Liver (tissue), 9 donors: ENCODE data around the gene CTXND2. TPM values are rescaled to one million over a fixed set of nuclear protein-coding genes. Genes with fewer than 3 reads are reported as not detected.

Experiments used
- DNase-seq: peaks from one replicate; pipeline ENCODE4 v3.0.0-alpha.2; 2017; ENCODE audit warnings: low spot score
- H3K27ac ChIP-seq, 2 donors: one replicate each; pipeline ENCODE4 v1.7.0; 2013; ENCODE audit warnings: inconsistent platforms in 2 of 2, low read length in 2 of 2, control low read depth in 1 of 2, low read depth in 1 of 2, mild to moderate bottlenecking in 1 of 2
- H3K27me3 ChIP-seq, 4 donors: one replicate each; pipeline versions ENCODE4 v1.6.1 to v1.7.0; 2013; ENCODE audit warnings: low read length in 3 of 4, inconsistent platforms in 1 of 4, mild to moderate bottlenecking in 1 of 4, moderate library complexity in 1 of 4; ENCODE audit not compliant: control insufficient read depth in 4 of 4, insufficient read depth in 4 of 4
- H3K36me3 ChIP-seq, 4 donors: one replicate each; pipeline versions ENCODE4 v1.6.1 to v1.7.0; 2013; ENCODE audit warnings: low read length in 3 of 4, mild to moderate bottlenecking in 3 of 4, low read depth in 1 of 4, moderate library complexity in 1 of 4; ENCODE audit not compliant: control insufficient read depth in 4 of 4, insufficient read depth in 3 of 4
- H3K4me1 ChIP-seq, 4 donors: one replicate each; pipeline versions ENCODE4 v1.6.1 to v1.7.0; 2013; ENCODE audit warnings: low read length in 3 of 4, mild to moderate bottlenecking in 3 of 4, moderate library complexity in 1 of 4; ENCODE audit not compliant: control insufficient read depth in 4 of 4, insufficient read depth in 4 of 4
- H3K4me3 ChIP-seq, 3 donors: one replicate each; pipeline versions ENCODE4 v1.6.1 to v1.7.0; 2013; ENCODE audit warnings: low read length in 3 of 3, control low read depth in 1 of 3, low read depth in 1 of 3, mild to moderate bottlenecking in 1 of 3
- H3K9ac ChIP-seq, 2 donors: one replicate each; pipeline ENCODE4 v1.7.0; 2013; ENCODE audit warnings: low read length in 2 of 2, mild to moderate bottlenecking in 2 of 2, moderate library complexity in 2 of 2, control low read depth in 1 of 2, low read depth in 1 of 2
- H3K9me3 ChIP-seq, 4 donors: one replicate each; pipeline versions ENCODE4 v1.6.1 to v1.7.0; 2013; ENCODE audit warnings: low read length in 3 of 4; ENCODE audit not compliant: control insufficient read depth in 4 of 4
- ATF3 ChIP-seq: IDR thresholded peaks from 2 replicates; pipeline ENCODE4 v1.6.1; 2016; ENCODE audit warnings: antibody characterized with exemption
- EGR1 ChIP-seq, 2 donors: IDR thresholded peaks; 2 replicates each; pipeline ENCODE4 v1.6.1; 2016 to 2018; ENCODE audit warnings: antibody characterized with exemption in 2 of 2, low read depth in 2 of 2
- FOXA1 ChIP-seq: IDR thresholded peaks from 2 replicates; pipeline ENCODE4 v1.6.1; 2016; ENCODE audit warnings: antibody characterized with exemption
- FOXA2 ChIP-seq: IDR thresholded peaks from 2 replicates; pipeline ENCODE4 v1.6.1; 2016; ENCODE audit warnings: antibody characterized with exemption
- GABPA ChIP-seq, 2 donors: IDR thresholded peaks in 1 of 2; conservative IDR thresholded peaks in 1 of 2; 2 replicates each; pipeline ENCODE4 v1.6.1; 2016; ENCODE audit warnings: antibody characterized with exemption in 2 of 2, mild to moderate bottlenecking in 1 of 2, moderate library complexity in 1 of 2
- HNF4A ChIP-seq, 2 donors: conservative IDR thresholded peaks; 2 replicates each; pipeline ENCODE4 v1.6.1; 2016; ENCODE audit warnings: antibody characterized with exemption in 2 of 2, mild to moderate bottlenecking in 2 of 2
- HNF4G ChIP-seq: IDR thresholded peaks from 2 replicates; pipeline ENCODE4 v1.6.1; 2016; ENCODE audit warnings: antibody characterized with exemption
- JUND ChIP-seq, 2 donors: IDR thresholded peaks; 2 replicates each; pipeline ENCODE4 v1.6.1; 2016; ENCODE audit warnings: antibody characterized with exemption in 2 of 2
- MAX ChIP-seq: IDR thresholded peaks from 2 replicates; pipeline ENCODE4 v1.6.1; 2016; ENCODE audit warnings: antibody characterized with exemption
- NR2F2 ChIP-seq: IDR thresholded peaks from 2 replicates; pipeline ENCODE4 v1.6.1; 2016; ENCODE audit warnings: antibody characterized with exemption
- RAD21 ChIP-seq, 2 donors: IDR thresholded peaks; 2 replicates each; pipeline ENCODE4 v1.6.1; 2016; ENCODE audit warnings: antibody characterized with exemption in 2 of 2, mild to moderate bottlenecking in 2 of 2
- RXRA ChIP-seq, 2 donors: IDR thresholded peaks; 2 replicates each; pipeline ENCODE4 v1.6.1; 2017 to 2018; ENCODE audit warnings: antibody characterized with exemption in 2 of 2, mild to moderate bottlenecking in 1 of 2
- SP1 ChIP-seq: IDR thresholded peaks from 2 replicates; pipeline ENCODE4 v1.6.1; 2018; ENCODE audit warnings: antibody characterized with exemption, mild to moderate bottlenecking
- TAF1 ChIP-seq: conservative IDR thresholded peaks from 2 replicates; pipeline ENCODE4 v1.6.1; 2016; ENCODE audit warnings: antibody characterized with exemption, mild to moderate bottlenecking
- YY1 ChIP-seq: IDR thresholded peaks from 2 replicates; pipeline ENCODE4 v1.6.1; 2016; ENCODE audit warnings: antibody characterized with exemption, mild to moderate bottlenecking
- WGBS: extraction: QIAGEN DNeasy Blood & Tissue Kit; methylation state at CpG from one replicate; pipeline ENCODE4 v1.1.7; 2013; 5-methylcytosine and 5-hydroxymethylcytosine counted together
- polyA plus RNA-seq, 2 donors: library from polyadenylated mRNA; stranded (reverse) in 1 of 2; unstranded in 1 of 2; fragments of 200-250 nt in 1 of 2; fragments of >200 nt in 1 of 2; fragmentation: Nextera tagmentation in 1 of 2; extraction: Ambion mirVana in 1 of 2; gene quantifications; one replicate each; pipeline versions ENCODE4 v1.2.1 to v1.2.3, GENCODE V29; 2013 to 2015
- total RNA-seq, 2 donors: library from RNA; depleted of rRNA; stranded (reverse); fragments of >200 nt; gene quantifications; one replicate each; pipeline ENCODE4 v1.2.3, GENCODE V29; 2014
- TF ChIP-seq, protein P1 (sequence below): fragments of 150-350 bp; IDR thresholded peaks from 2 replicates; pipeline ENCODE4 v1.5.1; 2017; ENCODE audit warnings: improper control_type of control experiment, low read depth, low read length; ENCODE audit not compliant: missing input control
- TF ChIP-seq, protein P2 (sequence below): IDR thresholded peaks from 2 replicates; pipeline ENCODE4 v1.6.1; 2016; ENCODE audit warnings: antibody characterized with exemption
- TF ChIP-seq, protein P3 (sequence below): IDR thresholded peaks from 2 replicates; pipeline ENCODE4 v1.6.1; 2016; ENCODE audit warnings: antibody characterized with exemption, mild to moderate bottlenecking
- donor health status: healthy.
- donor health status: healthy.
- donor health status: healthy.
- donor health status: healthy.
- donor health status: healthy.

CTXND2 gene
- total and polyA plus RNA-seq, 4 donors = not detected

DNA sequence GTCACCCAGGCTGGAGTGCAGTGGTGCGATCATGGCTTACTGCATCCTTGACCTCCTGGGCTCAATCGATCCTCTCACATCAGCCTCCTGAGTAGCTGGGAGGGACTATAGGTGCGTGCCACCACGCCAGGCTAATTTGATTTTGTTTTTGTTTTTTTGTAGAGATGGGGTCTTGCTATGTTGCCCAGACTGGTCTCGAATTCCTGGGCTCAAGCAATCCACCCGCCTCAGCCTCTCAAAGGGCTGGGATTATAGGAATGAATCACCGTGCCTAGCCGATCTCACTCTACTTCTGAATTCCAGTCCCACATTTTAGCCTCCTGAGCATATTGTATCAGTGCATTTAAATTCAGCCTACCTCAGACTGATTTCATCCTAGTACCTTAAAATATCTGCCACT is 1.8 kb downstream of the CTXND2 start:
- H3K4me3 ChIP-seq = no peak overlapping the region
- 96% methylated on average over 8 of the region's 8 CpGs for WGBS
- no peak overlapping the region for H3K9ac ChIP-seq
- H3K27ac ChIP-seq = no peak overlapping the region
- no peaks in the 10 kb centered on the region for H3K9me3 ChIP-seq
- TF ChIP-seq YY1 (no peak), FOXA2 (no peak), NR2F2 (no peak), JUND (IDR thresholded peaks at IDR 0.05) (no peak), MAX (no peak), GABPA (IDR thresholded peaks at IDR 0.05 in 1 of 2, conservative IDR thresholded peaks at IDR 0.05 in 1 of 2) (no peak), HNF4G (no peak)
- TF ChIP-seq, protein P1, sequence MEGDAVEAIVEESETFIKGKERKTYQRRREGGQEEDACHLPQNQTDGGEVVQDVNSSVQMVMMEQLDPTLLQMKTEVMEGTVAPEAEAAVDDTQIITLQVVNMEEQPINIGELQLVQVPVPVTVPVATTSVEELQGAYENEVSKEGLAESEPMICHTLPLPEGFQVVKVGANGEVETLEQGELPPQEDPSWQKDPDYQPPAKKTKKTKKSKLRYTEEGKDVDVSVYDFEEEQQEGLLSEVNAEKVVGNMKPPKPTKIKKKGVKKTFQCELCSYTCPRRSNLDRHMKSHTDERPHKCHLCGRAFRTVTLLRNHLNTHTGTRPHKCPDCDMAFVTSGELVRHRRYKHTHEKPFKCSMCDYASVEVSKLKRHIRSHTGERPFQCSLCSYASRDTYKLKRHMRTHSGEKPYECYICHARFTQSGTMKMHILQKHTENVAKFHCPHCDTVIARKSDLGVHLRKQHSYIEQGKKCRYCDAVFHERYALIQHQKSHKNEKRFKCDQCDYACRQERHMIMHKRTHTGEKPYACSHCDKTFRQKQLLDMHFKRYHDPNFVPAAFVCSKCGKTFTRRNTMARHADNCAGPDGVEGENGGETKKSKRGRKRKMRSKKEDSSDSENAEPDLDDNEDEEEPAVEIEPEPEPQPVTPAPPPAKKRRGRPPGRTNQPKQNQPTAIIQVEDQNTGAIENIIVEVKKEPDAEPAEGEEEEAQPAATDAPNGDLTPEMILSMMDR = no peak
- TF ChIP-seq, protein P2, sequence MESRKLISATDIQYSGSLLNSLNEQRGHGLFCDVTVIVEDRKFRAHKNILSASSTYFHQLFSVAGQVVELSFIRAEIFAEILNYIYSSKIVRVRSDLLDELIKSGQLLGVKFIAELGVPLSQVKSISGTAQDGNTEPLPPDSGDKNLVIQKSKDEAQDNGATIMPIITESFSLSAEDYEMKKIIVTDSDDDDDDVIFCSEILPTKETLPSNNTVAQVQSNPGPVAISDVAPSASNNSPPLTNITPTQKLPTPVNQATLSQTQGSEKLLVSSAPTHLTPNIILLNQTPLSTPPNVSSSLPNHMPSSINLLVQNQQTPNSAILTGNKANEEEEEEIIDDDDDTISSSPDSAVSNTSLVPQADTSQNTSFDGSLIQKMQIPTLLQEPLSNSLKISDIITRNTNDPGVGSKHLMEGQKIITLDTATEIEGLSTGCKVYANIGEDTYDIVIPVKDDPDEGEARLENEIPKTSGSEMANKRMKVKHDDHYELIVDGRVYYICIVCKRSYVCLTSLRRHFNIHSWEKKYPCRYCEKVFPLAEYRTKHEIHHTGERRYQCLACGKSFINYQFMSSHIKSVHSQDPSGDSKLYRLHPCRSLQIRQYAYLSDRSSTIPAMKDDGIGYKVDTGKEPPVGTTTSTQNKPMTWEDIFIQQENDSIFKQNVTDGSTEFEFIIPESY = no peak
- H3K36me3 ChIP-seq = no peaks in the 10 kb centered on the region
- DNase-seq = no peak
- no peaks in the 10 kb centered on the region for H3K27me3 ChIP-seq
- H3K4me1 ChIP-seq = no peaks in the 10 kb centered on the region

GRCh38 chr1:150890033-150890416 is 3.1 kb downstream of the CTXND2 start:
- no peaks in the 10 kb centered on the region for H3K27me3 ChIP-seq
- TF ChIP-seq EGR1 (IDR thresholded peaks at IDR 0.05; ENCODE audit: low read depth in 2 of 2) = no peak
- TF ChIP-seq, protein P2 = no peak
- no peak for TF ChIP-seq HNF4A (conservative IDR thresholded peaks at IDR 0.05)
- TF ChIP-seq ATF3 = no peak
- TF ChIP-seq JUND (IDR thresholded peaks at IDR 0.05) = no peak
- no peak for TF ChIP-seq GABPA (IDR thresholded peaks at IDR 0.05 in 1 of 2, conservative IDR thresholded peaks at IDR 0.05 in 1 of 2)
- no peak for TF ChIP-seq NR2F2
- TF ChIP-seq RAD21 (IDR thresholded peaks at IDR 0.05) = no peak
- no peak for TF ChIP-seq FOXA1
- TF ChIP-seq SP1 = no peak
- TF ChIP-seq FOXA2 = no peak
- TF ChIP-seq TAF1 = no peak
- TF ChIP-seq, protein P1 = no peak
- no peak for TF ChIP-seq RXRA (IDR thresholded peaks at IDR 0.05)
- TF ChIP-seq HNF4G = no peak
- TF ChIP-seq YY1 = no peak
- TF ChIP-seq MAX = no peak
- TF ChIP-seq, protein P3, sequence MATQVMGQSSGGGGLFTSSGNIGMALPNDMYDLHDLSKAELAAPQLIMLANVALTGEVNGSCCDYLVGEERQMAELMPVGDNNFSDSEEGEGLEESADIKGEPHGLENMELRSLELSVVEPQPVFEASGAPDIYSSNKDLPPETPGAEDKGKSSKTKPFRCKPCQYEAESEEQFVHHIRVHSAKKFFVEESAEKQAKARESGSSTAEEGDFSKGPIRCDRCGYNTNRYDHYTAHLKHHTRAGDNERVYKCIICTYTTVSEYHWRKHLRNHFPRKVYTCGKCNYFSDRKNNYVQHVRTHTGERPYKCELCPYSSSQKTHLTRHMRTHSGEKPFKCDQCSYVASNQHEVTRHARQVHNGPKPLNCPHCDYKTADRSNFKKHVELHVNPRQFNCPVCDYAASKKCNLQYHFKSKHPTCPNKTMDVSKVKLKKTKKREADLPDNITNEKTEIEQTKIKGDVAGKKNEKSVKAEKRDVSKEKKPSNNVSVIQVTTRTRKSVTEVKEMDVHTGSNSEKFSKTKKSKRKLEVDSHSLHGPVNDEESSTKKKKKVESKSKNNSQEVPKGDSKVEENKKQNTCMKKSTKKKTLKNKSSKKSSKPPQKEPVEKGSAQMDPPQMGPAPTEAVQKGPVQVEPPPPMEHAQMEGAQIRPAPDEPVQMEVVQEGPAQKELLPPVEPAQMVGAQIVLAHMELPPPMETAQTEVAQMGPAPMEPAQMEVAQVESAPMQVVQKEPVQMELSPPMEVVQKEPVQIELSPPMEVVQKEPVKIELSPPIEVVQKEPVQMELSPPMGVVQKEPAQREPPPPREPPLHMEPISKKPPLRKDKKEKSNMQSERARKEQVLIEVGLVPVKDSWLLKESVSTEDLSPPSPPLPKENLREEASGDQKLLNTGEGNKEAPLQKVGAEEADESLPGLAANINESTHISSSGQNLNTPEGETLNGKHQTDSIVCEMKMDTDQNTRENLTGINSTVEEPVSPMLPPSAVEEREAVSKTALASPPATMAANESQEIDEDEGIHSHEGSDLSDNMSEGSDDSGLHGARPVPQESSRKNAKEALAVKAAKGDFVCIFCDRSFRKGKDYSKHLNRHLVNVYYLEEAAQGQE = no peak
- 73% methylated on average over 1 of the region's 1 CpG for WGBS
- no peaks in the 10 kb centered on the region for H3K4me1 ChIP-seq
- DNase-seq = no peak
- no peak overlapping the region for H3K4me3 ChIP-seq
- no peaks in the 10 kb centered on the region for H3K9me3 ChIP-seq
- H3K36me3 ChIP-seq = no peaks in the 10 kb centered on the region
- H3K27ac ChIP-seq = no peak overlapping the region
- no peak overlapping the region for H3K9ac ChIP-seq
